ENCODE measurements around the gene SORCS2.

SORCS2 gene

DNA sequence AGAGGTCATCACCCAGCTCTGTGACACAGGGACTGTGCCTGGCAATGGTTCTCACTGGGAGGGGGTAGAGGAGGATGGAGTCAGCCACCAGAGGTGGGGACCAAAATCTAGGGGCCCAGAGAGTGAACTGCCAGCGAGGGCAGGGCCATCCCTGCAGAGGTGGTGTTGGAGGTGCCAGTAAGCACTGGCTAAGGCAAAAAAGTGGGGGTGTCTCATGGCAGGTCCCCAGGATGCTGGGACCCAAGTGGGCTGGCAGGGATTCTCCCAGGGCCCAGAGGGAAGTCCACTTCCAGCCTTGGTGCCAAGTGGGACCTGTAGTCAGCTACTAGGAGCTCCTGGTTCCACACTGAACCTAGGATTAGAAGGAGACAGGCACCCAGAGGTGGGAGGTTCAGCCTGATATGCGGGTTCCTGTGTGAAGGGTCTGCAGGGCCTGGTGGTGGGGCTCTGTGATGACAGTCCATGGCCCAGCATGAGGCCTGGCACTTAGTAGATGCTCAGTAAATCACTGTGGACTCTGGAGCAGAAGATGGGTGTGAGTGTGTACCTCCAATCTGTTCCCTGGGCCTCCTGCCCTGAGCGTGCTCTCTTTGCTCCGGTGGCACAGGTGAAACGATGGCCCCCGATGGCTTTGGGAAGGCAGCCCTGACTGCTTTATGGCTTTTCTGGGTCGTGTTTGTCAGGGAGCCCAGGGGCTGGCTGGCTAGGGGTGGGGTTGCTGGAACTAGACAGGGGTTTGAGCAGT lies 160.9 kb downstream of the SORCS2 start:
- ChIA-PET CTCF (no interaction called here), POLR2A (no interaction called here)
- H3K27ac ChIP-seq (ENCODE audit: extremely low read depth, low read depth, low read length) = no peak overlapping the region
- TF ChIP-seq ZNF132 (tag by site-specific recombination; IDR thresholded peaks at IDR 0.05; ENCODE audit: borderline replicate concordance) (no peak), ZNF266 (tag by site-specific recombination; IDR thresholded peaks at IDR 0.05; ENCODE audit: low read depth) (no peak), ZNF549 (tag by site-specific recombination; IDR thresholded peaks at IDR 0.05) (no peak), KLF9 (tag by site-specific recombination; IDR thresholded peaks at IDR 0.05; ENCODE audit: low read depth) (no peak), GLIS2 (tag by site-specific recombination; IDR thresholded peaks at IDR 0.05) (no peak), SETDB1 (IDR thresholded peaks at IDR 0.05; ENCODE audit: insufficient read length, low read length) (no peak), ZBTB1 (tag by site-specific recombination; IDR thresholded peaks at IDR 0.05) (no peak), ZBTB17 (tag by site-specific recombination; IDR thresholded peaks at IDR 0.05) (no peak), ZFP3 (tag by site-specific recombination; IDR thresholded peaks at IDR 0.05; ENCODE audit: low read depth) (no peak), ZNF433 (tag by site-specific recombination; IDR thresholded peaks at IDR 0.05; ENCODE audit: low read depth) (no peak)
- TF ChIP-seq, protein P1, sequence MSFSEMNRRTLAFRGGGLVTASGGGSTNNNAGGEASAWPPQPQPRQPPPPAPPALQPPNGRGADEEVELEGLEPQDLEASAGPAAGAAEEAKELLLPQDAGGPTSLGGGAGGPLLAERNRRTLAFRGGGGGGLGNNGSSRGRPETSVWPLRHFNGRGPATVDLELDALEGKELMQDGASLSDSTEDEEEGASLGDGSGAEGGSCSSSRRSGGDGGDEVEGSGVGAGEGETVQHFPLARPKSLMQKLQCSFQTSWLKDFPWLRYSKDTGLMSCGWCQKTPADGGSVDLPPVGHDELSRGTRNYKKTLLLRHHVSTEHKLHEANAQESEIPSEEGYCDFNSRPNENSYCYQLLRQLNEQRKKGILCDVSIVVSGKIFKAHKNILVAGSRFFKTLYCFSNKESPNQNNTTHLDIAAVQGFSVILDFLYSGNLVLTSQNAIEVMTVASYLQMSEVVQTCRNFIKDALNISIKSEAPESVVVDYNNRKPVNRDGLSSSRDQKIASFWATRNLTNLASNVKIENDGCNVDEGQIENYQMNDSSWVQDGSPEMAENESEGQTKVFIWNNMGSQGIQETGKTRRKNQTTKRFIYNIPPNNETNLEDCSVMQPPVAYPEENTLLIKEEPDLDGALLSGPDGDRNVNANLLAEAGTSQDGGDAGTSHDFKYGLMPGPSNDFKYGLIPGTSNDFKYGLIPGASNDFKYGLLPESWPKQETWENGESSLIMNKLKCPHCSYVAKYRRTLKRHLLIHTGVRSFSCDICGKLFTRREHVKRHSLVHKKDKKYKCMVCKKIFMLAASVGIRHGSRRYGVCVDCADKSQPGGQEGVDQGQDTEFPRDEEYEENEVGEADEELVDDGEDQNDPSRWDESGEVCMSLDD (tag by site-specific recombination; IDR thresholded peaks at IDR 0.05) = no peak
- TF ChIP-seq, protein P2, sequence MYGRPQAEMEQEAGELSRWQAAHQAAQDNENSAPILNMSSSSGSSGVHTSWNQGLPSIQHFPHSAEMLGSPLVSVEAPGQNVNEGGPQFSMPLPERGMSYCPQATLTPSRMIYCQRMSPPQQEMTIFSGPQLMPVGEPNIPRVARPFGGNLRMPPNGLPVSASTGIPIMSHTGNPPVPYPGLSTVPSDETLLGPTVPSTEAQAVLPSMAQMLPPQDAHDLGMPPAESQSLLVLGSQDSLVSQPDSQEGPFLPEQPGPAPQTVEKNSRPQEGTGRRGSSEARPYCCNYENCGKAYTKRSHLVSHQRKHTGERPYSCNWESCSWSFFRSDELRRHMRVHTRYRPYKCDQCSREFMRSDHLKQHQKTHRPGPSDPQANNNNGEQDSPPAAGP (tag by site-specific recombination; IDR thresholded peaks at IDR 0.05) = no peak
- TF ChIP-seq, protein P3, sequence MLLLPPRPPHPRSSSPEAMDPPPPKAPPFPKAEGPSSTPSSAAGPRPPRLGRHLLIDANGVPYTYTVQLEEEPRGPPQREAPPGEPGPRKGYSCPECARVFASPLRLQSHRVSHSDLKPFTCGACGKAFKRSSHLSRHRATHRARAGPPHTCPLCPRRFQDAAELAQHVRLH (tag by site-specific recombination; IDR thresholded peaks at IDR 0.05) = no peak
- H3K9me3 ChIP-seq (ENCODE audit: control insufficient read depth, insufficient read depth, low read depth, low read length) = no peaks in the 10 kb centered on the region
- H3K4me1 ChIP-seq (ENCODE audit: control insufficient read depth, insufficient read depth, low read length) = no peaks in the 10 kb centered on the region
- H3K4me3 ChIP-seq (ENCODE audit: low read depth, low read length) = no peak overlapping the region
- no peaks in the 10 kb centered on the region for H3K36me3 ChIP-seq (ENCODE audit: control insufficient read depth in 2 of 2, insufficient read depth in 1 of 2, low read length in 2 of 2)

DNA sequence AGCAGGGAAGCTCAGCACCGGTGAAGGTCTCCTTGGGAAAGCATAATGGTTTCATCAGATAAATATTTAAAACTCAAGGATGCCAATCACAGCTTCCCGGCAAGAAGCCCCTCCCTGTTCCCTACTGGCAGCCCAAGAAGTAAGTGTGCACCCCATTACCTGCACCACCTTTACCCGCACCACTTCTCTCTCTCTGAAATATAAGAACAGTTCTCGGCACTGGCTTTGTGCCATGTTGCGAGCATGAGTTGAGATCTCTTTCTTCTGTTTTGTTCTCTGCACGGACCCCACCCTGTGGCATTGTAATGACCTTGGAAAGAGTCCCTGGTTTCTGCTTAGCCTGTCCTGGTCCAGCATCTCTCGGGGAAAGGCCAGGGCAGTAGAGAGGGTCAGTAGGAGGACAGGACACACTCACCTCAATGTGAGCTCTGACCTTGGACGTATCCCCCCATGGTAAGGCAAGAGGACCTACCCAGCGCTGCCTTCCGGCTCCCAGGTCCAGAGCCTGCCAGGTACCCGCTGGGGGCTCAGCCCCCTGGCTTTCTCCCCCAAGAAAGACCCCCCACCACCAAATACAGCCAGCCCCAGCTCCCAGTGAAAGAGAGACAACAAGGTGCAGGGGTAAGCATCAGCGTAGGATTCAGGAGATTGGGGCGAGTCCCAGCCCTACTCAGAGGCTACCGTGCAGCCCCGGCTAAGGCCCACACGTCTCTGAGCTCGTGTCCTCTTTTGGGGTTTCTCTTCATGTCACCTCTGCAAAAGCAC lies 161.7 kb downstream of the SORCS2 start:
- CTCF ChIA-PET = no interaction called here
- POLR2A ChIA-PET = no interaction called here
- no peaks in the 10 kb centered on the region for H3K9me3 ChIP-seq (ENCODE audit: control insufficient read depth, insufficient read depth, low read depth, low read length)
- H3K4me3 ChIP-seq (ENCODE audit: low read depth, low read length) = no peak overlapping the region
- H3K4me1 ChIP-seq (ENCODE audit: control insufficient read depth, insufficient read depth, low read length) = no peaks in the 10 kb centered on the region
- no peak overlapping the region for H3K27ac ChIP-seq (ENCODE audit: extremely low read depth, low read depth, low read length)
- H3K36me3 ChIP-seq (ENCODE audit: control insufficient read depth in 2 of 2, insufficient read depth in 1 of 2, low read length in 2 of 2) = no peaks in the 10 kb centered on the region
- TF ChIP-seq, protein P4, sequence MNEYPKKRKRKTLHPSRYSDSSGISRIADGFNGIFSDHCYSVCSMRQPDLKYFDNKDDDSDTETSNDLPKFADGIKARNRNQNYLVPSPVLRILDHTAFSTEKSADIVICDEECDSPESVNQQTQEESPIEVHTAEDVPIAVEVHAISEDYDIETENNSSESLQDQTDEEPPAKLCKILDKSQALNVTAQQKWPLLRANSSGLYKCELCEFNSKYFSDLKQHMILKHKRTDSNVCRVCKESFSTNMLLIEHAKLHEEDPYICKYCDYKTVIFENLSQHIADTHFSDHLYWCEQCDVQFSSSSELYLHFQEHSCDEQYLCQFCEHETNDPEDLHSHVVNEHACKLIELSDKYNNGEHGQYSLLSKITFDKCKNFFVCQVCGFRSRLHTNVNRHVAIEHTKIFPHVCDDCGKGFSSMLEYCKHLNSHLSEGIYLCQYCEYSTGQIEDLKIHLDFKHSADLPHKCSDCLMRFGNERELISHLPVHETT (tag by site-specific recombination; IDR thresholded peaks at IDR 0.05) = no peak
- TF ChIP-seq ZNF223 (tag by site-specific recombination; IDR thresholded peaks at IDR 0.05) = peak; percentile 64; the same call in 1 of the 2 replicates

Measured in HEK293 (cell line).